ENCODE data around the gene PIMREG.

- TF ChIP-seq ZNF48 (tag by site-specific recombination; IDR thresholded peaks at IDR 0.05) (no peak), ZNF398 (tag by site-specific recombination; IDR thresholded peaks at IDR 0.05) (no peak), ZNF37A (tag by site-specific recombination; IDR thresholded peaks at IDR 0.05) (no peak), KLF16 (tag by site-specific recombination; IDR thresholded peaks at IDR 0.05) (no peak), ZNF777 (tag by site-specific recombination; IDR thresholded peaks at IDR 0.05; ENCODE audit: borderline replicate concordance) (no peak), CTCF (tag by site-specific recombination; IDR thresholded peaks at IDR 0.05) (no peak), ZNF362 (tag by site-specific recombination; IDR thresholded peaks at IDR 0.05) (no peak), ZNF133 (tag by site-specific recombination; IDR thresholded peaks at IDR 0.05) (no peak)
These were observed 10.5 kb downstream of the PIMREG start for GRCh38 chr17:6454495-6455320.

Data from HEK293 (cell line).